Body of pancreas (tissue), 4 donors: Measurements from ENCODE around the gene ERBB4. TPM values are rescaled to one million over a fixed set of nuclear protein-coding genes. Genes with fewer than 3 reads are reported as not detected.

ENCODE experiments used
- ATAC-seq: fragments of 150-250 bp; one replicate; pipeline ENCODE4 v1.9.1; 2016
- DNase-seq, 4 donors: peaks; one replicate each; pipeline ENCODE4 v3.0.0-alpha.2; 2019
- H3K27ac ChIP-seq, 4 donors: fragments of 200-600 bp; sonication (generic); 1 replicate in 3 of 4; 2 replicates in 1 of 4; pipeline versions ENCODE4 v1.5.1 to v1.6.1; 2016 to 2019; ENCODE audit warnings: mild to moderate bottlenecking in 1 of 4, mixed read lengths in 1 of 4, moderate library complexity in 1 of 4
- H3K27me3 ChIP-seq, 2 donors: fragments of 200-600 bp; sonication (generic); one replicate each; pipeline ENCODE4 v1.6.0; 2016; ENCODE audit warnings: mild to moderate bottlenecking in 1 of 2
- H3K36me3 ChIP-seq, 2 donors: fragments of 200-600 bp; sonication (generic); replicated peaks in 1 of 2; 2 replicates each; pipeline ENCODE4 v1.5.1; 2016; ENCODE audit warnings: low read depth in 2 of 2; ENCODE audit not compliant: insufficient read depth in 1 of 2
- H3K4me1 ChIP-seq: fragments of 200-600 bp; sonication (generic); one replicate; pipeline ENCODE4 v1.6.0; 2016
- H3K4me3 ChIP-seq, 2 donors: fragments of 200-600 bp; sonication (generic); 1 replicate in 1 of 2; 2 replicates in 1 of 2; pipeline ENCODE4 v1.5.1; 2016 to 2019
- H3K9me3 ChIP-seq, 3 donors: fragments of 200-600 bp; sonication (generic); 1 replicate in 2 of 3; 2 replicates in 1 of 3; pipeline ENCODE4 v1.5.1; 2016
- POLR2A ChIP-seq, 3 donors: fragments of 450-650 bp; IDR thresholded peaks; one replicate each; pipeline ENCODE4 v1.6.1; 2016; ENCODE audit warnings: antibody characterized with exemption in 3 of 3, mild to moderate bottlenecking in 2 of 3
- WGBS, 2 donors: methylation state at CpG; one replicate each; pipeline ENCODE4 v1.1.5; 2017; 5-methylcytosine and 5-hydroxymethylcytosine counted together
- intact Hi-C: fragments of 100-400 bp; cut with DNase I; formaldehyde crosslinking; loops from one replicate; pipeline ENCODE4 v1.15.1; 2023
- total RNA-seq, 2 donors: library from RNA; depleted of rRNA; stranded (reverse); fragments of >200 nt; gene quantifications; one replicate each; pipeline ENCODE4 v1.1.0, GENCODE V29; 2016
- TF ChIP-seq, protein P1 (sequence below), 7 experiments: fragments of 450-650 bp in 4 of 7; fragments of 200-600 bp in 3 of 7; sonication (generic) in 3 of 7; IDR thresholded peaks; one replicate each; pipeline ENCODE4 v1.5.1; 2016 to 2019; ENCODE audit warnings: antibody characterized with exemption in 7 of 7

Gene ERBB4
- total RNA-seq, 2 donors from 2014 or later: 1.6 to 4.4 TPM

DNA sequence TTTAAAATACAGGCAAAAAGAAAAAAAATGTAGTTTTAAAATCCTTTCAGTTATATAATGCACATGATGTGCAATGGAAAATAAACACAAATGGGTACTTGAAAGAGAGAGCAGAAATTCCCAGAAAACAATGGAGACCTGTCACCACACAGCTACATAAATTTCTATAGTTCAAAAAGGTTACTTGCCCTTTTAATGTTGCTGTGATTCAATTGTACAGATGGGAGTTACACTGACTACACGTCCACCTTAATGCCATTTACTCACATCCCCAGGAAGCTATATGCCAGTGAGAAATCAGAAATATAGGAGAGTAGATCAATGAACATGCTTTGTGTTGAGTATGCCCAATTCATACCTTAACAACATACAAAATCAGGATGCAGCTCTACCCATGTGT lies 269.6 kb downstream of the ERBB4 start:
- Histone ChIP-seq H3K27me3 (no peaks in the 10 kb centered on the region), H3K4me1 (no peaks in the 10 kb centered on the region), H3K9me3 (no peaks in the 10 kb centered on the region), H3K27ac (no peak overlapping the region), H3K36me3 (no peaks in the 10 kb centered on the region), H3K4me3 (no peak overlapping the region)
- DNase-seq: no peak
- TF ChIP-seq, protein P1, sequence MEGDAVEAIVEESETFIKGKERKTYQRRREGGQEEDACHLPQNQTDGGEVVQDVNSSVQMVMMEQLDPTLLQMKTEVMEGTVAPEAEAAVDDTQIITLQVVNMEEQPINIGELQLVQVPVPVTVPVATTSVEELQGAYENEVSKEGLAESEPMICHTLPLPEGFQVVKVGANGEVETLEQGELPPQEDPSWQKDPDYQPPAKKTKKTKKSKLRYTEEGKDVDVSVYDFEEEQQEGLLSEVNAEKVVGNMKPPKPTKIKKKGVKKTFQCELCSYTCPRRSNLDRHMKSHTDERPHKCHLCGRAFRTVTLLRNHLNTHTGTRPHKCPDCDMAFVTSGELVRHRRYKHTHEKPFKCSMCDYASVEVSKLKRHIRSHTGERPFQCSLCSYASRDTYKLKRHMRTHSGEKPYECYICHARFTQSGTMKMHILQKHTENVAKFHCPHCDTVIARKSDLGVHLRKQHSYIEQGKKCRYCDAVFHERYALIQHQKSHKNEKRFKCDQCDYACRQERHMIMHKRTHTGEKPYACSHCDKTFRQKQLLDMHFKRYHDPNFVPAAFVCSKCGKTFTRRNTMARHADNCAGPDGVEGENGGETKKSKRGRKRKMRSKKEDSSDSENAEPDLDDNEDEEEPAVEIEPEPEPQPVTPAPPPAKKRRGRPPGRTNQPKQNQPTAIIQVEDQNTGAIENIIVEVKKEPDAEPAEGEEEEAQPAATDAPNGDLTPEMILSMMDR (IDR thresholded peaks at IDR 0.05): no peak
- no peak for TF ChIP-seq POLR2A (IDR thresholded peaks at IDR 0.05)
- intact Hi-C loops: no loop called here
- no peak for ATAC-seq
- WGBS, 2 donors: 50 to 69% methylated on average over 1 of the region's 1 CpG

DNA sequence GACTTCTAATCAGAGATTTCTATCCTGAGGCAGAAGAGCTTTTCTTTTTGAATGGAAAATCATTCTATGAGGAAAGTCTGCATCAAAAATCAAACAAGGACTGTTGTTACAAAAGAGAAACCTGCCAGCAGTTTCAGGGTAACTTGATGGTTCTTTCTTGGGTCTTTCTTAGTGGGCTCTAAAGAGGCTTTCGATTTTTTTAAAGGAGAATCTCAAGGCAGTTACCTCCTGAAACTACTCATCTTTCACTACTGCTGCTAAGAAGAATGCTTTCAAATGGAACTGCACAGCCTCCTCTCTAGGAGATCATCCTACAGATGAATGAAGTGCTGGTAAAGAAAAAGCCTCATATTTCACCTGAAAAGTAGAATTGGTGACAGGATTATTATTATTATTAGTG lies 272.3 kb downstream of the ERBB4 start:
- Histone ChIP-seq H3K27me3 (no peaks in the 10 kb centered on the region), H3K4me3 (no peak overlapping the region), H3K27ac (no peak overlapping the region), H3K9me3 (no peaks in the 10 kb centered on the region), H3K36me3 (no peaks in the 10 kb centered on the region), H3K4me1 (no peaks in the 10 kb centered on the region)
- ATAC-seq (no peak), DNase-seq (no peak)
- intact Hi-C loops: no loop called here
- 22 to 38% methylated on average over 1 of the region's 1 CpG for whole genome bisulfite sequencing, 2 donors
- no peak for TF ChIP-seq POLR2A (IDR thresholded peaks at IDR 0.05)
- TF ChIP-seq, protein P1 (IDR thresholded peaks at IDR 0.05): no peak

DNA sequence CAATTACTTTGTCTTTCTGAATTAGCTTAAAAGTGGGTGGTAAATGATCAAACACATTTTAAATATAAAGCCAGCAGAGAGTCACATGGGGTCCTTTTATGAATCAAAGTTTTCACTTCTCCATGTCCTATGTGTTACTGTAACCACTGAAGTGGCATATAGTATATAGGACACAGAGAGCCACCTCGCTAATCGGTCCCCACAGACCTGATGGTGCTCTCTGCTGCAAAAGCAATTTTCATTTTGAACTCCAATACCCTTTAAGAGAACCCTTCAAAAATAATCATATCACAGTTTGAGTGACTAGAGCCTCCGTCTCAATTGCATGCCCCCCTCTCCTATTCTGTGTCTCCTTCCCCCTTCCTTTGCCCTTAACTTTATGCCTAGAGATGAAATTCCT lies 272.8 kb downstream of the ERBB4 start:
- DNase-seq (no peak), ATAC-seq (no peak)
- 84% methylated on average over 3 of the region's 3 CpGs for whole genome bisulfite sequencing, 2 donors
- Histone ChIP-seq H3K9me3 (no peaks in the 10 kb centered on the region), H3K4me3 (no peak overlapping the region), H3K36me3 (no peaks in the 10 kb centered on the region), H3K27me3 (no peaks in the 10 kb centered on the region), H3K4me1 (no peaks in the 10 kb centered on the region), H3K27ac (no peak overlapping the region)
- TF ChIP-seq, protein P1 (IDR thresholded peaks at IDR 0.05): no peak
- TF ChIP-seq POLR2A (IDR thresholded peaks at IDR 0.05): no peak
- intact Hi-C loops: no loop called here

DNA sequence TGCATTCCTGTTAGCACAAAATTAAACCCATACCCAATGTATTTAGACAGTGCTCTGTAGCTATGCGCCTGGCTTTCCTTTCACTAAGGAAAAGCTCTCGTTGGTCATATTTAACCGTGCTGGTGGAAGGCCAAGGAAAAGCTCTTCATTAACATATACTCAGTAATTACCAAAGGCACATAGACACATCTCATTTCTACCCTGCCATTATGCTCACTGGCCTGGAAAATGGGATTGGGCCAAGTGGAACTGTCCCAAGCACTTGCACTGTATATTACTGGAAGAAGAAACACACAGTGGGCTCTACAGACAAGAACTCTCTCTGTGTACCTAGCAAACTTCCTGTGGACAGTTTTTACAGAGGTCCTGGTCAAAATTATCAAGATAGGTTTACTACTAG lies 274.4 kb downstream of the ERBB4 start:
- H3K4me1 ChIP-seq: no peaks in the 10 kb centered on the region
- no peak for TF ChIP-seq POLR2A (IDR thresholded peaks at IDR 0.05)
- TF ChIP-seq, protein P1 (IDR thresholded peaks at IDR 0.05): no peak
- no peak overlapping the region for H3K4me3 ChIP-seq
- no peak for DNase-seq
- no peak for ATAC-seq
- intact Hi-C loops: no loop called here
- no peak overlapping the region for H3K27ac ChIP-seq
- H3K27me3 ChIP-seq: no peaks in the 10 kb centered on the region
- no peaks in the 10 kb centered on the region for H3K36me3 ChIP-seq
- H3K9me3 ChIP-seq: no peaks in the 10 kb centered on the region
- WGBS, 2 donors: 92 to 98% methylated on average over 3 of the region's 3 CpGs

DNA sequence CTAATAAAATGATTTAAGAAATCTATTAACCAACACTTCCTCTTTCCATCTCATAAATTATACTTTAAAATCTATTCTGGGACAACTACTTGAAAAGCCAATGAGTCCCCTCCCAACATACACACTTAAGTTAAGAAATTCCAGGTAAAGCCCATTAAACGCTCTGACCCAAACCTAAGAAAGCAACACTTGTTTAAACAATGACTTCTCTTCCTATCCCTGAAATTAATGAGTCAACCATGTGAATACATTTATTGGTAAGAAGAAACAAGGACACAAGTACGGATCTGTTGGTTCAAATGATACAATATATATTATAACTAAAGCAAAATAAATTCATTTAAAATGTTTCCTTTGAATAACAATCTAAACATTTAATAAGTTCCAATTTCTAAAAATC lies 279.4 kb downstream of the ERBB4 start:
- ATAC-seq: no peak
- DNase-seq: no peak
- no peaks in the 10 kb centered on the region for H3K4me1 ChIP-seq
- H3K27ac ChIP-seq: no peak overlapping the region
- WGBS, 2 donors: 78 to 83% methylated on average over 2 of the region's 2 CpGs
- no peaks in the 10 kb centered on the region for H3K27me3 ChIP-seq
- TF ChIP-seq, protein P1 (IDR thresholded peaks at IDR 0.05): no peak
- no peak for TF ChIP-seq POLR2A (IDR thresholded peaks at IDR 0.05)
- no peaks in the 10 kb centered on the region for H3K36me3 ChIP-seq
- intact Hi-C loops: no loop called here
- no peaks in the 10 kb centered on the region for H3K9me3 ChIP-seq
- H3K4me3 ChIP-seq: no peak overlapping the region
